Type B pancreatic cell (in vitro differentiated cells): Measurements from ENCODE around the gene MYBPC2. TPM values are rescaled to one million over a fixed set of nuclear protein-coding genes. Genes with fewer than 3 reads are reported as not detected.
A peak's percentile ranks its signal among the peaks of the same experiment; 100 is the strongest.

ENCODE experiments used
- DNase-seq: peaks from one replicate; pipeline ENCODE4 v3.0.0; 2021; ENCODE audit warnings: mixed read lengths; ENCODE audit not compliant: unreplicated experiment; ENCODE audit errors: extremely low spot score
- H3K27ac Mint-ChIP-seq: 2 replicates; pipeline ENCODE4 v1.8.0; 2021; ENCODE audit warnings: mild to moderate bottlenecking, mixed read lengths
- H3K27me3 Mint-ChIP-seq: 2 replicates; pipeline ENCODE4 v1.8.0; 2021; ENCODE audit warnings: mixed read lengths
- H3K36me3 Mint-ChIP-seq: 2 replicates; pipeline ENCODE4 v1.8.0; 2021; ENCODE audit warnings: mixed read lengths
- H3K4me1 Mint-ChIP-seq: one replicate; pipeline ENCODE4 v1.8.0; 2021; ENCODE audit warnings: mixed read lengths; ENCODE audit not compliant: unreplicated experiment
- H3K4me3 Mint-ChIP-seq: 2 replicates; pipeline ENCODE4 v1.8.0; 2021; ENCODE audit warnings: mild to moderate bottlenecking, mixed read lengths
- H3K9me3 Mint-ChIP-seq: 2 replicates; pipeline ENCODE4 v1.8.0; 2021; ENCODE audit warnings: mixed read lengths
- CTCF ChIP-seq: fragments of 200-600 bp; sonication (generic); conservative IDR thresholded peaks from 2 replicates; pipeline ENCODE4 v1.5.0; 2021; ENCODE audit warnings: antibody characterized with exemption, mild to moderate bottlenecking
- total RNA-seq: library from RNA; stranded (reverse); gene quantifications from 2 replicates; pipeline ENCODE4 v1.2.1, GENCODE V29; 2021; ENCODE audit warnings: low replicate concordance

Gene MYBPC2
- total RNA-seq, 1 donor from 2014 or later = 0.12 TPM

- TF ChIP-seq CTCF = no peak
- H3K27me3 Mint-ChIP-seq = peaks cover 20% of the 10 kb centered on the region
- no peak for DNase-seq
- no peaks in the 10 kb centered on the region for H3K9me3 Mint-ChIP-seq
- no peak overlapping the region for H3K27ac Mint-ChIP-seq
- peaks cover 7% of the 10 kb centered on the region for H3K4me1 Mint-ChIP-seq
- no peak overlapping the region for H3K4me3 Mint-ChIP-seq
- H3K36me3 Mint-ChIP-seq = peaks cover 4% of the 10 kb centered on the region
Measured at GRCh38 chr19:50417111-50418081, 15.3 kb upstream of the MYBPC2 start.

GRCh38 chr19:50418176-50419021 lies 14.3 kb upstream of the MYBPC2 start, which contains the start of gene SPIB:
Gene SPIB, plus strand, starts transcription at chr19:50418938. Its CDS starts 25 bp downstream, at chr19:50418963.
- Mint-ChIP-seq H3K27me3 (peaks cover 22% of the 10 kb centered on the region), H3K36me3 (peaks cover 4% of the 10 kb centered on the region), H3K27ac (peak within 1 kb of the TSS; percentile 82), H3K4me3 (peak within 1 kb of the TSS; percentile 21), H3K4me1 (peaks cover 7% of the 10 kb centered on the region), H3K9me3 (no peaks in the 10 kb centered on the region)
- DNase-seq = no peak
- no peak for TF ChIP-seq CTCF

DNA sequence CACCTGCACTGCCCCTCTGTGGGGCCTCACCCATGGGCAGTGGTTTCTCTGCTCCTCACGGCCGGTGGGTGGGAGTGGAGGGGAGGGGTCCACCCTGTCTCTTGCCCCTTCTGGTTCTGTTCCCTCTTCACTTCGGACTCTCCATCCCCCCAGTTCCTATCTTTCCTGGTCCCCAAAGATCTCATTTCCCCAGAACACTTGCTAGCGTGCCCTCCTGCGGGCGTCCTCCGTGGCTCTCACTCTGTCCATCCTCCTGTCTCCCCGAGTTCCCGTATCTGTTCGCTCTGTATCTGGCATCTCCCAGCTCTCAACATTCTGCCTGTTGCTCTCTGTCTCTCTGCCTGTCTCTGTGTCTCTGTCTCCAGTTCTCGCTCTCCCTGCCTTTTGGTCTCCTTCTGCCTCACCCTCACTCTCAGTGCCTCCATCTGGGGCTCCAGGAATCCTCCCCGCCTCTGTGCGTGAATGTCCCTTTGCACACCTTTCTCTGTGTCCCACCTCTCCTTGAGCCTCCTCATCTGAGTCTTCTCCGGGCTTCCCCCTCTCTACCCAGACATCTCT lies 13.6 kb upstream of the MYBPC2 start:
- peaks cover 7% of the 10 kb centered on the region for H3K4me1 Mint-ChIP-seq
- TF ChIP-seq CTCF = no peak
- DNase-seq = no peak
- peaks cover 22% of the 10 kb centered on the region for H3K27me3 Mint-ChIP-seq
- H3K4me3 Mint-ChIP-seq = peak overlapping the region; percentile 21
- H3K36me3 Mint-ChIP-seq = peaks cover 4% of the 10 kb centered on the region
- no peaks in the 10 kb centered on the region for H3K9me3 Mint-ChIP-seq
- peak overlapping the region; percentile 82 for H3K27ac Mint-ChIP-seq

DNA sequence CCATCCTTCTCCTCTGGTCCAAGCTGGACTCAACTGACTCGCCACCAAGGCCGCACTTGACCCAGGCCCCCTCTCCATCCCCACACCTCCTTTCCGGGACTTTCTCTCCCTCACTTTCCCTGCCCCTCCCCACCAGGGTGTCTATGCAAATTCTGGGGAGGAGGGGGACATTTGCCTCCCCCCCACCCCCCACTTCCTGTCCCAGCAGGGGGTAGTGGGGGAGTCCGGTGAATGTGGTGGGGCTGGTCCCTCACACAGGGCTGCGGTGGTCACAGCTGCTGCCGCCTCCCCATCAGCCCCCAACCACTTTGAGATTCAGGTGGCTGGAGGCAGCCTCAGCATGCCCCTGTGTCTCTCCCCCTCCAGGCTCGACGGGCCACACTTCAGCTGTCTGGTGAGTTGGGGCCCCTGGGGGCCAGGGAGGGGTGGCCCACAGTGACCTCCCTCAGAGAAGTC lies 13.1 kb upstream of the MYBPC2 start:
- no peaks in the 10 kb centered on the region for H3K9me3 Mint-ChIP-seq
- peak overlapping the region; percentile 82 for H3K27ac Mint-ChIP-seq
- peaks cover 7% of the 10 kb centered on the region for H3K4me1 Mint-ChIP-seq
- peaks cover 22% of the 10 kb centered on the region for H3K27me3 Mint-ChIP-seq
- H3K36me3 Mint-ChIP-seq = peaks cover 4% of the 10 kb centered on the region
- peak overlapping the region; percentile 21 for H3K4me3 Mint-ChIP-seq
- no peak for TF ChIP-seq CTCF
- no peak for DNase-seq

DNA sequence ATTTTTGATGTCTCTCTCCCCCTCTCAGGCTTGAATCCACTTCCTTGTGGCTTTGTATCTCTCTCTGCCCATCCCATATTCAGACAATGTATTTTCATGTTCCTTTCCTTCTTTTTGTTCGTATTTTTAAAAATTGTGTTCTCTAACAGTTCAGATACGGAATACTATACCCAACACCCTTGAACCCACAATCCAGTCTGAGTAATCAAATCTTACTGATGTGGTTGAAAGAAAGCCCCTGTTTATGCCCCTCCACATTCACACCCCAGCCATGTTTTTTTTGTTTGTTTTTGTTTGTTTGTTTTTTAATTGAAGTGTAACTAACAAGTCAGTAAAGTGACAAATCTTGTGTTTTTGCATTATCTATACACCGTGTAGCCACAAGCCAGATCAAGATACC lies 12.6 kb upstream of the MYBPC2 start:
- peaks cover 7% of the 10 kb centered on the region for H3K4me1 Mint-ChIP-seq
- TF ChIP-seq CTCF = no peak
- H3K36me3 Mint-ChIP-seq = peaks cover 4% of the 10 kb centered on the region
- no peak overlapping the region for H3K27ac Mint-ChIP-seq
- H3K27me3 Mint-ChIP-seq = peaks cover 22% of the 10 kb centered on the region
- no peaks in the 10 kb centered on the region for H3K9me3 Mint-ChIP-seq
- no peak for DNase-seq
- H3K4me3 Mint-ChIP-seq = no peak overlapping the region
